ENCODE results near the gene WNT9A.

DNA sequence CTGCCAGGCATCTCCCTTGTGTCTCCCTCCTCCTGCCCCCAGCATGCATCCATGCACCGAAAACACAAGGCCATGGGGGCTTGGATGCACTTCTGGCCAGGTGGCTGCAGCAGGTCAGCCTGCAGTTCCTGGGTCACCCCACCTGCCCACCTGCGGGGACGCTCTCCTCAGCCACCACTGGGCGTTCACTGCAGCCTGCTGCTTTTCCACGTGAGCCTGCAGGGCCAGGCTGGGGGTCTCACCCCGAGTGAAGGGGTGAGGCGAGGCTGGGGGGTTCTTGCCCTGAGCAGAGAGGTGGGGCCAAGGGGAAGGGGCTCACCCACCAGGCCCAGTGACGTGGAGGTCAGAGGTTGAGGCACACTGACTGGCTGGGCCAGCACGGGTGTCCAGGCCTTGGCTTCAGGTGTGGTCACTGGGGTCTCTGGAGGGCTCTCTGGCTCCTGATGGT, 64.6 kb downstream of the WNT9A start:
- TF ChIP-seq EZH2 (optimal IDR thresholded peaks at IDR 0.05; ENCODE audit: low read depth, low read length) (no peak), CTCF (IDR thresholded peaks at IDR 0.05; ENCODE audit: low read length) (no peak), EZH2phosphoT487 (IDR thresholded peaks at IDR 0.05; ENCODE audit: low read length) (no peak)
